ENCODE results near the gene ENTPD7.

Gene ENTPD7

DNA sequence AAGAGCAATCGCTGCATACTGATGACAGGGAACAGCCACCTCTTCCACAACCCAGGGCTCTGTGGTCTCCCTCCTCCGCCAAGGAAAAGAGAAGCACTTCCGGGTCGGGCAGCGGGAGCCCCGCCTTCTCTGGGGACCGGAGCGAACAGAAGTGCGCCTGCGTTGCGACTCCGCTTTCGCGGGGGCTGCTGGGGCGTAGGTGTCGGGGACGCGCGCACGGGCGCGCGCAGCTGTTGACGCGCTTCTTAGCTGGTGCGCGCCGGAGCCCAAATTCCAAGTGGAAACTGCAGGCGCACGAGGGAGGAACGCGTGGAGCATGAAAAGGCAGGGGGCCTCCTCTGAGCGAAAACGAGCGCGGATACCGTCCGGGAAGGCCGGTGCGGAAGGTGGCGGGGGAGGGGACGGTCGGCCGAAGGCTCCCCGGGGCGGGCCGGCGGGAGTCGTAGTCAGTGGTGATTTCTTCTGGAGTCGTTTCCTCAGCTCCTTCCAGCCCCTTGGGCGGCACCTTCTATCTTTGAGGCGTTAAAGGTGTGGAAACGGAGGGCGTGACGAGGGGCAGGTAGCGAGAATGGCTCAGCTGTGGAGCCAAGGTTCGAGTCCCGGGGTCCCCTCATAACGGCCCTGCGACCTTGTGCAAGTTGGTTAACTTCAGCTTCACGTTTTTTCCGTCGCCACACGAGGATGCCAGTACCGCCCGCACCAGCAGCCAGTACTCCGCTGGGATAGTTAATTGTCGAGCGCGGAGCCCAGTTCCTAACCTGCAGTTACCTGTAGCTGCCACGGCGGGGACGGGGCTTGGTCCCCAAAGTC is 72.9 kb downstream of the ENTPD7 start, which contains the start of the genes COX15 and CUTC (continued):
- no peak for TF ChIP-seq ZSCAN23 (tag by site-specific recombination; IDR thresholded peaks at IDR 0.05)
- TF ChIP-seq ZNF571 (tag by site-specific recombination; IDR thresholded peaks at IDR 0.05), result no peak
- no peak for TF ChIP-seq ZNF324 (tag by site-specific recombination; IDR thresholded peaks at IDR 0.05)
- TF ChIP-seq KLF16 (tag by site-specific recombination; IDR thresholded peaks at IDR 0.05), result 0 out of 2 replicates have a peak, but pooled peaks have one; percentile 55
- TF ChIP-seq SALL2 (tag by site-specific recombination; IDR thresholded peaks at IDR 0.05; ENCODE audit: borderline replicate concordance), result no peak
- TF ChIP-seq SP2 (tag by site-specific recombination; IDR thresholded peaks at IDR 0.05), result peak; percentile 85
- no peak for TF ChIP-seq SETDB1 (IDR thresholded peaks at IDR 0.05; ENCODE audit: insufficient read length, low read length)
- no peak for TF ChIP-seq ZNF558 (tag by site-specific recombination; IDR thresholded peaks at IDR 0.05)
- TF ChIP-seq ZNF654 (tag by site-specific recombination; IDR thresholded peaks at IDR 0.05; ENCODE audit: low read depth), result no peak
- TF ChIP-seq YY1 (tag by site-specific recombination; IDR thresholded peaks at IDR 0.05), result no peak
- no peak for TF ChIP-seq ZNF529 (tag by site-specific recombination; IDR thresholded peaks at IDR 0.05; ENCODE audit: insufficient replicate concordance)
- no peak for TF ChIP-seq ZNF211 (tag by site-specific recombination; IDR thresholded peaks at IDR 0.05; ENCODE audit: low read depth)
- TF ChIP-seq ZBTB7A (tag by site-specific recombination; IDR thresholded peaks at IDR 0.05; ENCODE audit: low read depth), result 0 out of 2 replicates have a peak, but pooled peaks have one; percentile 30
- no peak for TF ChIP-seq HOXA7 (CRISPR knock-in tag; IDR thresholded peaks at IDR 0.05; ENCODE audit: borderline replicate concordance)
- peak; percentile 23 for TF ChIP-seq ZNF501 (tag by site-specific recombination; IDR thresholded peaks at IDR 0.05)
- TF ChIP-seq ZNF518A (tag by site-specific recombination; conservative IDR thresholded peaks at IDR 0.05; ENCODE audit: low read depth), result peak; percentile 96
- TF ChIP-seq ZNF202 (tag by site-specific recombination; IDR thresholded peaks at IDR 0.05; ENCODE audit: borderline replicate concordance), result no peak
- no peak for TF ChIP-seq ZNF426 (tag by site-specific recombination; IDR thresholded peaks at IDR 0.05)
- TF ChIP-seq ZNF280C (tag by site-specific recombination; IDR thresholded peaks at IDR 0.05), result no peak
- TF ChIP-seq, protein P1, sequence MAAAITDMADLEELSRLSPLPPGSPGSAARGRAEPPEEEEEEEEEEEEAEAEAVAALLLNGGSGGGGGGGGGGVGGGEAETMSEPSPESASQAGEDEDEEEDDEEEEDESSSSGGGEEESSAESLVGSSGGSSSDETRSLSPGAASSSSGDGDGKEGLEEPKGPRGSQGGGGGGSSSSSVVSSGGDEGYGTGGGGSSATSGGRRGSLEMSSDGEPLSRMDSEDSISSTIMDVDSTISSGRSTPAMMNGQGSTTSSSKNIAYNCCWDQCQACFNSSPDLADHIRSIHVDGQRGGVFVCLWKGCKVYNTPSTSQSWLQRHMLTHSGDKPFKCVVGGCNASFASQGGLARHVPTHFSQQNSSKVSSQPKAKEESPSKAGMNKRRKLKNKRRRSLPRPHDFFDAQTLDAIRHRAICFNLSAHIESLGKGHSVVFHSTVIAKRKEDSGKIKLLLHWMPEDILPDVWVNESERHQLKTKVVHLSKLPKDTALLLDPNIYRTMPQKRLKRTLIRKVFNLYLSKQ (tag by site-specific recombination; IDR thresholded peaks at IDR 0.05; ENCODE audit: borderline replicate concordance), result no peak
- no peak for TF ChIP-seq ZNF585B (tag by site-specific recombination; IDR thresholded peaks at IDR 0.05)
- peak; percentile 89 for TF ChIP-seq ZNF76 (tag by site-specific recombination; IDR thresholded peaks at IDR 0.05; ENCODE audit: borderline replicate concordance, low read depth)
- no peak for TF ChIP-seq ZNF354C (tag by site-specific recombination; IDR thresholded peaks at IDR 0.05; ENCODE audit: borderline replicate concordance, low read depth)
- 0 out of 2 replicates have a peak, but pooled peaks have one; percentile 34 for TF ChIP-seq WT1 (tag by site-specific recombination; IDR thresholded peaks at IDR 0.05)
- TF ChIP-seq ZNF658 (tag by site-specific recombination; IDR thresholded peaks at IDR 0.05), result no peak
- TF ChIP-seq ZNF341 (tag by site-specific recombination; IDR thresholded peaks at IDR 0.05; ENCODE audit: low read depth), result peak; percentile 92
- TF ChIP-seq ZSCAN16 (tag by site-specific recombination; IDR thresholded peaks at IDR 0.05), result no peak
- peak; percentile 88 for TF ChIP-seq EGR2 (tag by site-specific recombination; IDR thresholded peaks at IDR 0.05; ENCODE audit: low read depth)
- TF ChIP-seq ZNF121 (tag by site-specific recombination; IDR thresholded peaks at IDR 0.05), result no peak
- no peak for TF ChIP-seq ZFP69B (tag by site-specific recombination; IDR thresholded peaks at IDR 0.05)
- peak; percentile 78 for TF ChIP-seq ZBTB8A (tag by site-specific recombination; IDR thresholded peaks at IDR 0.05)
- no peak for TF ChIP-seq ZNF2 (tag by site-specific recombination; IDR thresholded peaks at IDR 0.05)
- no peak for TF ChIP-seq YY2 (tag by site-specific recombination; IDR thresholded peaks at IDR 0.05)

Data from HEK293 (cell line).